ENCODE data around the gene TMIE. TPM values are rescaled to one million over a fixed set of nuclear protein-coding genes. Genes with fewer than 3 reads are reported as not detected.

TMIE gene
- total RNA-seq, 1 experiment from 2014 or later = 1.1 TPM

DNA sequence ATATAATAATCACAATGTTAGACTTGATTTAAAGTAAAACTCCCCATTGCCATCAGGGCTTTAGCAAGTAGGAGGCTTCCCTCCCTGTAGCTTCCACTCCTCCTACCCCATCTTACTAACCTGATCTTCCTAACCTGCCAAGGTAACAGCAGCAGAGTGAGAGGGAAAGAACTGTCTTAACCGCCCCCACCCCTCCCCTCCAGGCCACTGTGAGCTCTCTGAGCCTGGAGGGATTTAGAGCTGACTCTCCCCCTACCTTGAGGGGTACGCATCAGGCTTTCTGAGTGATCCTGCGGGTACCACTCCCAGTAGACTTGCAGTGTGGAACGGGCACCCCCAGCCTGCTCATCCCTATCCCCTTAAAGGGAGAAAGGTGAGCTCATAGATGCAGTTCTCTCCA, 27.8 kb downstream of the TMIE start:
- DNase-seq (ENCODE audit: low read depth, low spot score) (no peak), ATAC-seq (no peak)
- POLR2A ChIA-PET = no interaction called here
- Histone ChIP-seq H3K36me3 (ENCODE audit: control insufficient read depth, insufficient read depth, low read length) (no peaks in the 10 kb centered on the region), H3K9me3 (ENCODE audit: control insufficient read depth, insufficient read depth, low read depth, low read length) (no peaks in the 10 kb centered on the region), H3K4me1 (ENCODE audit: control insufficient read depth, insufficient read depth, low read length) (no peaks in the 10 kb centered on the region), H3K27ac (ENCODE audit: low read length) (no peak overlapping the region), H3K4me3 (ENCODE audit: low read depth in 2 of 2, low read length in 2 of 2) (no peak overlapping the region), H3K27me3 (ENCODE audit: control insufficient read depth, insufficient read depth, low read length) (no peaks in the 10 kb centered on the region)
- intact Hi-C loops (cut with micrococcal nuclease; ENCODE audit: unreplicated experiment) = no loop called here
- in situ Hi-C loops (cut with HindIII; ENCODE audit: low pct_unique_long_range_greater_than_20kb, low sequenced_read_pairs) = no loop called here
- BruUV-seq (replicated peaks) = no TSS peak
- TF ChIP-seq SIN3A (IDR thresholded peaks at IDR 0.05; ENCODE audit: borderline replicate concordance, insufficient read depth, low read depth, low read length) (no peak), POLR2AphosphoS5 (IDR thresholded peaks at IDR 0.05; ENCODE audit: low read depth, low read length) (no peak), TCF7L2 (IDR thresholded peaks at IDR 0.05; ENCODE audit: low read depth, low read length) (no peak)
- TF ChIP-seq, protein P1, sequence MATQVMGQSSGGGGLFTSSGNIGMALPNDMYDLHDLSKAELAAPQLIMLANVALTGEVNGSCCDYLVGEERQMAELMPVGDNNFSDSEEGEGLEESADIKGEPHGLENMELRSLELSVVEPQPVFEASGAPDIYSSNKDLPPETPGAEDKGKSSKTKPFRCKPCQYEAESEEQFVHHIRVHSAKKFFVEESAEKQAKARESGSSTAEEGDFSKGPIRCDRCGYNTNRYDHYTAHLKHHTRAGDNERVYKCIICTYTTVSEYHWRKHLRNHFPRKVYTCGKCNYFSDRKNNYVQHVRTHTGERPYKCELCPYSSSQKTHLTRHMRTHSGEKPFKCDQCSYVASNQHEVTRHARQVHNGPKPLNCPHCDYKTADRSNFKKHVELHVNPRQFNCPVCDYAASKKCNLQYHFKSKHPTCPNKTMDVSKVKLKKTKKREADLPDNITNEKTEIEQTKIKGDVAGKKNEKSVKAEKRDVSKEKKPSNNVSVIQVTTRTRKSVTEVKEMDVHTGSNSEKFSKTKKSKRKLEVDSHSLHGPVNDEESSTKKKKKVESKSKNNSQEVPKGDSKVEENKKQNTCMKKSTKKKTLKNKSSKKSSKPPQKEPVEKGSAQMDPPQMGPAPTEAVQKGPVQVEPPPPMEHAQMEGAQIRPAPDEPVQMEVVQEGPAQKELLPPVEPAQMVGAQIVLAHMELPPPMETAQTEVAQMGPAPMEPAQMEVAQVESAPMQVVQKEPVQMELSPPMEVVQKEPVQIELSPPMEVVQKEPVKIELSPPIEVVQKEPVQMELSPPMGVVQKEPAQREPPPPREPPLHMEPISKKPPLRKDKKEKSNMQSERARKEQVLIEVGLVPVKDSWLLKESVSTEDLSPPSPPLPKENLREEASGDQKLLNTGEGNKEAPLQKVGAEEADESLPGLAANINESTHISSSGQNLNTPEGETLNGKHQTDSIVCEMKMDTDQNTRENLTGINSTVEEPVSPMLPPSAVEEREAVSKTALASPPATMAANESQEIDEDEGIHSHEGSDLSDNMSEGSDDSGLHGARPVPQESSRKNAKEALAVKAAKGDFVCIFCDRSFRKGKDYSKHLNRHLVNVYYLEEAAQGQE (IDR thresholded peaks at IDR 0.05; ENCODE audit: insufficient read depth in 1 of 2, low read depth in 2 of 2, low read length in 1 of 2) = no peak
- TF ChIP-seq, protein P2, sequence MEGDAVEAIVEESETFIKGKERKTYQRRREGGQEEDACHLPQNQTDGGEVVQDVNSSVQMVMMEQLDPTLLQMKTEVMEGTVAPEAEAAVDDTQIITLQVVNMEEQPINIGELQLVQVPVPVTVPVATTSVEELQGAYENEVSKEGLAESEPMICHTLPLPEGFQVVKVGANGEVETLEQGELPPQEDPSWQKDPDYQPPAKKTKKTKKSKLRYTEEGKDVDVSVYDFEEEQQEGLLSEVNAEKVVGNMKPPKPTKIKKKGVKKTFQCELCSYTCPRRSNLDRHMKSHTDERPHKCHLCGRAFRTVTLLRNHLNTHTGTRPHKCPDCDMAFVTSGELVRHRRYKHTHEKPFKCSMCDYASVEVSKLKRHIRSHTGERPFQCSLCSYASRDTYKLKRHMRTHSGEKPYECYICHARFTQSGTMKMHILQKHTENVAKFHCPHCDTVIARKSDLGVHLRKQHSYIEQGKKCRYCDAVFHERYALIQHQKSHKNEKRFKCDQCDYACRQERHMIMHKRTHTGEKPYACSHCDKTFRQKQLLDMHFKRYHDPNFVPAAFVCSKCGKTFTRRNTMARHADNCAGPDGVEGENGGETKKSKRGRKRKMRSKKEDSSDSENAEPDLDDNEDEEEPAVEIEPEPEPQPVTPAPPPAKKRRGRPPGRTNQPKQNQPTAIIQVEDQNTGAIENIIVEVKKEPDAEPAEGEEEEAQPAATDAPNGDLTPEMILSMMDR (IDR thresholded peaks at IDR 0.05) = no peak
- CTCF ChIA-PET = no interaction called here

DNA sequence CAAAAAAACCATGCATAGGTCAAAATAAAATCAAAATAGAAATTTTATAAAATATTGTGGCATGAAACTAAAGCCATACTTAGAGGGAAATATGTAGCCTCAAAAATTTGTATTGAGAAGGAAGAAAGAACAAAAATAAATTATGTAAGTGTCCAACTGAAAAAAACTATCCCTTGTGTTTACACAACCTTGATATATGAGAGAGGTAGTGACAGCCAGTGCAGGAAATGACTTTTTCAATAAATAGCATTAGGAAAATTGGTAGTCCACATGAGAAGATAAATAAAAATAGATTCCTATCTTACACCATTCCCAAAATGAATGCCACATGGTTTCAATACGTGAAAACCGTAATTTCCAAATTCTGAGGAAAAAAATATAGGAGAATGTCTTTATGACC, 29.6 kb downstream of the TMIE start:
- Histone ChIP-seq H3K36me3 (ENCODE audit: control insufficient read depth, insufficient read depth, low read length) (no peaks in the 10 kb centered on the region), H3K27ac (ENCODE audit: low read length) (no peak overlapping the region), H3K9me3 (ENCODE audit: control insufficient read depth, insufficient read depth, low read depth, low read length) (no peaks in the 10 kb centered on the region), H3K4me3 (ENCODE audit: low read depth in 2 of 2, low read length in 2 of 2) (no peak overlapping the region), H3K4me1 (ENCODE audit: control insufficient read depth, insufficient read depth, low read length) (no peaks in the 10 kb centered on the region), H3K27me3 (ENCODE audit: control insufficient read depth, insufficient read depth, low read length) (no peaks in the 10 kb centered on the region)
- in situ Hi-C loops (cut with HindIII; ENCODE audit: low pct_unique_long_range_greater_than_20kb, low sequenced_read_pairs) (no loop called here), intact Hi-C loops (cut with micrococcal nuclease; ENCODE audit: unreplicated experiment) (no loop called here)
- POLR2A ChIA-PET = no interaction called here
- no peak for ATAC-seq
- DNase-seq (ENCODE audit: low read depth, low spot score) = no peak
- BruUV-seq (replicated peaks) = no TSS peak
- CTCF ChIA-PET = no interaction called here
- TF ChIP-seq, protein P2 (IDR thresholded peaks at IDR 0.05) = no peak
- TF ChIP-seq, protein P1 (IDR thresholded peaks at IDR 0.05; ENCODE audit: insufficient read depth in 1 of 2, low read depth in 2 of 2, low read length in 1 of 2) = no peak
- TF ChIP-seq TCF7L2 (IDR thresholded peaks at IDR 0.05; ENCODE audit: low read depth, low read length) = no peak
- TF ChIP-seq POLR2AphosphoS5 (IDR thresholded peaks at IDR 0.05; ENCODE audit: low read depth, low read length) = no peak
- TF ChIP-seq SIN3A (IDR thresholded peaks at IDR 0.05; ENCODE audit: borderline replicate concordance, insufficient read depth, low read depth, low read length) = no peak
